ENCODE measurements around the gene CMTM1.

Gene CMTM1

GRCh38 chr16:66539623-66540469, 26.4 kb upstream of the CMTM1 start:
- DNase-seq: no peak

DNA sequence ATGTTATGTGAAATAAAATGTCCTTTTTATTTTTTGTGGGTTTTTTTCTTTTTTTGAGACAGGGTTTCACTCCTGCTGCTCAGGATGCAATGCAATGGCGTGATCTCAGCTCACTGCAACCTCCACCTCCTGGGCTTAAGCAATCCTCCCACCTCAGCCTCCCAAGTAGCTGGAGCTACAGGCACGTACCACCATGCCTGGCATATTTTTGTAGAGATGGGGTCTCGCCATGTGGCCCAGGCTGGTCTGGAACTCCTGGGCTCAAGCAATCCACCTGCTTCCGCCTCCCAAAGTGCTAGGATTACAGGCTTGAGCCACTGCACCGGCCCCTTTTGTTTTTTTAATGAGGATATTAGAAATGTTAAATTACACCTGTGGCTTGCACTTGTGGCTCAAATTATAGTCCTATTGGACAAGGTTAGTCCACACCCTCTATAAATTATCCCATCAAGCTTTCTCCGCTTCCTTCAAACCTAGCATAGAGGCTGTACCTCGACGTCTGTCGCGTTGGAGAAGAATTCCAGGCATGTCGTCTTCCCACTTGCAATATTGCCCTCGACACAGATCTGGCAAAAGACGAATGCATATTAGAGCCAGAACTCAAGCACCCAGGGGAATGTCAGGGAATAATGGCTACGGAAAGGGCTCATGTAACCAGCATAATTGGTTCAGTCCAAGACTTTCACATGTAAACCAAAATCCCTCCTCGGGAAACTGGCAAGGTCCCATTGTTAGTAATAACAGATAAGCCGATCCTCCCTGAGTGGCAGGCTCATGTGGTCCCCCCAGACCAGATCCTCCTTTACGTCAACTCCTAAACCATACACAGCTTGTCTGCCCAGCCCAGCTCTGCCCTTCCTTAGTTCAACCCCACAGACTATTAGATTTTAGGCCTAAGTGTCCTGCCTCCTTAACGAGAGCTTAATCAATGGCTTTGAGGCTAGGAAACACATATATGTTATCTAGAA, 24.6 kb upstream of the CMTM1 start:
- no peak for DNase-seq

DNA sequence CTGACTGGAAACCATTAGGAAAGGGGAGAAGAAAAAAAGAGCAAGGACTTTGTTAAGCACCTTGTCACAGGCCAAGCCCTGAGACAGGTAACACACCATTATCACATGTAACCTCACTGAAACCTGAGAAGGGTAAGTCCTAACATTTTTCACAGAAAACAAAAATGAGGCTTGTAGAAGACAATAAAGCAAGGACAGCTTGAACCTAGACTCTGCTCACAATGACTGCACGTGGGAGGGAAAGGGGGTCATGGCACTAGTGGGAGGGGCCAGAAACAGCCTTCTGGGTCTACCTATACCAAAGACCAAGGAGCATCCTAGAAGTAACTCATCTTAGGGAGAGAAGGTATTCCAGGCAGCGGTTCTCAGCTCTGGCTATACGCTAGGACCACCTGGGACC, 23.8 kb upstream of the CMTM1 start:
- no peak for DNase-seq

GRCh38 chr16:66543541-66543940, 22.7 kb upstream of the CMTM1 start:
- DNase-seq: no peak

GRCh38 chr16:66544016-66544757, 22.1 kb upstream of the CMTM1 start:
- no peak for DNase-seq

DNA sequence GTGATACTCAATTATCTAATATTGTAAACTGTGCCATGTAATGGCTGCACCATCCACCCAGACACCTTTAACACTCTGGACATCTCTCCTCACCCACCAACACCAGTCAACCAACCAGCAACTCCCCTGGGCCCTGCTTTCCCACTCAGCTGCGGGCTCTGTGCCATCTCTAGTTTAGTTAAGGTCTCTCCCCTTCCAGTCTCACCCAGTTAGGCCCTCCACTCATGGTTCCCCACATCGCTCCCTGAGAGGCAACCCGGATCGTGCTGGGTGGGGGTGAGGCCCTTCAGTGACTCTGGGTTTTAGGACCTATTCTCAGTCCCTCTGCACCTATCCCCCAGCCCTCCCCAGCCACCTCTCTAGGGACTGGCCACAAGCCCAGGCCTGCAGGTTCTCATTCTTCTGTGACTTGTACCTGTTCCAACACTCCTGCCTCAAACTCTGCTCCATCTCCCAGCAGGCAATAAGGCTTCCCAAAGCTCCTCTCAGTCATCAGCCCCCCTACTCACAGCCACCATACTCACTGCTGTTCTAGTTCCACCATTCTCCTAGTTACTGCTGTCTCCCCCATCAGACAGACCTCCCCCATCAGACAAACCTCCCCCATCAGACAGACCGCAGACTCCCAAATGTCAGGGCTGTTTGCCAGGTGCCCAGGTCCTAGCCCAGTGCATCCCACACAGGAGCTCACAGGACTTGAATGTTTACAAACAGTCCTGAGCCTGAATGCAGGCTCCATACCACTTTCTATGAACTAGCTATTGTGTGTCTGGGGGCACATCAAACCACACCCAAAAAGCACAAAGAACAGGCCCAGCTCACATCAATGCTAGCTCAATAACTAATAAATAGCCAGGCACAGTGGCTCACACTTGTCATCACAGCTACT, 18.9 kb upstream of the CMTM1 start:
- no peak for DNase-seq

DNA sequence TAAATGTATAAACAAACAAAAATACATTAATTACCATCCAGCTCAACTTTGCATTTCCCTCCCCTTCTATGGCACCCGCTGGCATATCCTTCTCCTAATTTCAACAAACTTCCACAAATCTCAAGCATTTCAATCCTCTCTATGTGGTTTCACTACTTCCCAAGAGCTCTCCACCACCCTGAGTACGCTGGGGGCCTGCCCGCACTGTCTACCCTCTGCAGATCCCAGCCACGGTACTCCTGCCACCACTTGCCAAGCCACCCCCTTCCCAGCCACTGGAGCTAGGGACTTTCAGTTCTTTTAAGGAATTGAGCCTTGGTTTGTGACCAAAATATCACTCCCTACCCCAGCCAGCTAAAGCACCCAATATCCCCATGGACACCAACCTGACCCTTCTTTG, 18.2 kb upstream of the CMTM1 start:
- no peak for DNase-seq

GRCh38 chr16:66548868-66549267, 17.4 kb upstream of the CMTM1 start:
- no peak for DNase-seq

- no peak for DNase-seq
These were observed 16.7 kb upstream of the CMTM1 start, which contains the start of gene TK2 for GRCh38 chr16:66549284-66550131. Gene TK2, minus strand, starts transcription at chr16:66550122. Its CDS starts 61 bp downstream, at chr16:66550061.

DNA sequence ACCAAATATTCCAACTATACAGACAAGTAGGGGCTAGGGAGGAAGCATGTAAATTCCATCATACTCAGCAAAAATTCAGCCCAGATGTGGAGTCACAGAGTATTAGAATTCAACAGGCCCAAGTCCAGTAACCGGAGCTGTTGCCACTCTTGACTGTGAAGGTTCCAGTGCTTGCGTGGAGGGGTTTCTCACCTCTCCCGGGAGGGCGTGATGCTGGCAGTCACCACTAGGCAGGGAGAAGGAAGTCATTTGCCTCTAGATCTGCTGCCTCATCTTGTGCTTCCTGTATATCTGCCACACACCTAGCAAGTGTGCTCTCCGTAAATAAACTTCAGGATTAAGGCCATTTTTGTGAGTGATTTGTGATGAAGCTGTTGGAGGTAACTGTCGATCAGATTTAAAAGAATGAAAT, 14.9 kb upstream of the CMTM1 start:
- no peak for DNase-seq

GRCh38 chr16:66551788-66552285, 14.4 kb upstream of the CMTM1 start:
- no peak for DNase-seq

- DNase-seq: peak; percentile 73
These were observed 13.7 kb upstream of the CMTM1 start, which contains the start of gene CKLF for GRCh38 chr16:66552286-66553177. Gene CKLF, plus strand, starts transcription at chr16:66552576. Its CDS starts 140 bp downstream, at chr16:66552716.

DNA sequence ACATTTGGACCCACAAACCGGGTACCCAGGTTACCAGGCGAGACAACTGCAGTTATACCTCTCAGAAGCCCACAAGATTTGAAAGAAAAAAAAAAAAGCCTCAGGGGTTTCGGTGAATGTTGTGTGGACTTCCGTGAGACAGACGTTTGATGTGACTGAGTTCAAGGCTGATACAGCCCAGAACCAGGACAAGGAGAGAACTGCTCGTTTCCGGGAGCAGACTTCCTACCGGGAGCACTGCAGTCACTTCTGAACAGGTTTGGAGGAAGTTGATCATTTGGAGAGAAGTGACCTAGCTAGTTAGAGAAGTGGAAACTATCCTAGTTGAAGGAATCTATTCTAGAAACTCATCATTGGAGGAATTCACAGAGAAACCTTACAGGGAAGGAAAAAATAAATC, 13.0 kb upstream of the CMTM1 start:
- no peak for DNase-seq

GRCh38 chr16:66554021-66554420, 12.2 kb upstream of the CMTM1 start:
- DNase-seq: no peak

DNA sequence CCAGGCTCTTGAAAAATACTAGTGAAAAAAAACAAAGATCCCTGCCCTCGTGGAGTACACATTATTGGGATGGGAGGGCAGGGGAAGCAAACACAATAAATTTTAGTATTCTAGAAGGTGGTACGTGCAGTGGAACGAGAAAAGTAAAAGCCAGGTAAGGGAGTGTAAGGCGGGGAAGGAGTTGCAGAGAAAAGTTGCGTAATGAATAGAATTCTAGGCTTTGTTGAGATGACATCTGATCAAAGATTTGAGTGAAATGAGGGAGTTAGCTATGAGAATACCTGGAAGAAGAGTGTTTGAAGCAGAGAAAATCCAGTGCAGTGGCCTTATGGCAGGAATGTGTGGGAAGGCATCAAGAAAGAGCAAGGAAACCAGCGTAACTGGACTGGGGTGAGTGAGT, 11.7 kb upstream of the CMTM1 start:
- DNase-seq: no peak

DNA sequence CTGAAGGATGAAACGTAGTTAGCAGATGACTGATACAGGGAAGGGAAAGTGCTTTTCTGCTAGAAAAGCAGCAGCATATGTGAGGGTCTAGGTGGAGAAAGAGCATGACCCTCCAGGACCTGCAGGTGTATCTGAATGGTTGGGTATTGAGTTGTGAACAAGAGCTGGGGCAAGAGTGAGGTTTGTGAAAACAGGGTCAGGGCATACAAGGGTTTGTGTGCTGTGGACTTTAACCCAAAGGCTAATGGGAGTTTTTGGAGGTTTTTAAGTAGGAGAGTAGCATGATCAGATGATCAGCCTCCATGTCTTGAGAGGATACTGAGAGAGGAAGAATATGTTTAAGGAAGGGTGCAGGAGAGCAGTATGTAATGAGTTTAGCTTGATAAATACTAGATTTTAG, 6.1 kb upstream of the CMTM1 start:
- DNase-seq: no peak

DNA sequence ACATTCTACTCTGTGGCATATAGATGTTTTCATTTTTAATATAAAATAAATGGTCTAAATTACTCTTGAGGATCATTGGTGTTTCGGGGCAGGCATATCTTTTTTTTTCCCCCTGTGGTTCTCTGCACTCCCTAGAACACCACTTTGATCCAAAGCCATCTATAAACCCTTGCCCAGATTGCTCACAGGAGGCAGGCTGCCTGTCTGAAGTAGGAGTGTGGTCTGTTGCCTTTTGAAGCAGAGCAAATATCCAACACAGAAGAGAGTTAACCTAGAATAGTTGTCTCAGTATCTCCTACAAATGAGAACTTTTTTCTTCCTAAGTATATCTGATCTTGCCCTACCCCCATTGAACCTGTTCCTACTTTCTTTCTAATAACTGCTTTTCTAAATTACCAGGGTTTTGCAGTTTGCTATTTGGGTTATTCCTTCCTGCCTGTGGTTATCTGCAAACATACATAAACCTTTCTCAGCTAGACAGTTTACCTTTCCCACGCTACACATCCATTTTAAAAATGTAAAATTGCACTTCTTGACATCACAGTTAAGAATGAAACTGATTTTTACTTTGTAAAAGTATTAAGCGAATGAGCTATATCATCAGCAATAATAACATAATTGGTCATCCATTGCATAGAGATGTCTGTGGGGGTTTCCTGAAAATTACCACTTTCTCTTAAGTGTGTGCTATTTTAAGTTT, 4.7 kb upstream of the CMTM1 start:
- DNase-seq: no peak

DNA sequence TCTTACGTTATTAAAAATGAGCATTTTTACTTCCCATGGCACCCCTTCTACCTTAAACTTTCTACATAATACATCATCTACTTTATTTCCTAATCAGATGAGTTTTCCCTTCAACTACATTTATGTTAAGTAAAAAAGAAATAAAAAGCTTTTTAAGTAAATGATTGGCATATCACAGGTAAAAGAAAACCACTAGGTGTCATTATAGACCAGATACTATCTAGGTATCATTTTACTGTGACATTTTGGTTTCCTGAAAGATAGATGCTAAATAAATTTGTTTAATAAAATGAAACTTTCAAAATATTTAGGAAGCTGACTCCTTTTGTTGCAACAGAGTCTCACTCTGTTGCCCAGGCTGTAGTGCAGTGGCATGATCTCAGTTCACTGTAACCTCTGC, 3.8 kb upstream of the CMTM1 start:
- no peak for DNase-seq

DNA sequence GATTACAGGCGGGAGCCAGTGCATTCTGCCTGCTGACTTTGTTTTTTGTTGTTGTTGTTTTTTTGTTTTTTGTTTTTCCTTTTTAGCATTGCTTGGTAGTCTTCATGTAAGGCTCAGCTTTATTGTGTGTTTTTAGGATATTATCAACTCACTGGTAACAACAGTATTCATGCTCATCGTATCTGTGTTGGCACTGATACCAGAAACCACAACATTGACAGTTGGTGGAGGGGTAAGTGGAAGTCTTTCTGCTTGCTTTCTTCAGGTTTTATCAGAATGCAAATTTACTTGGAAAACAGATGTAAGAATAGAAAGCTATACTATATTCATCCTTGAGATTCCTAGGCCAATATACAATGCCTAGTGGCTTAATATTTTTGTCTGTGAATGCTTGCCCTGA, 3.3 kb upstream of the CMTM1 start:
- no peak for DNase-seq

All from NCI-H748 treated with DMSO at 0.1 percent for 48 hours (cell line).